PC-3 (cell line): Measurements from ENCODE around the gene HSPB8. TPM values are rescaled to one million over a fixed set of nuclear protein-coding genes. Genes with fewer than 3 reads are reported as not detected.

Experiments
- ATAC-seq: fragments of 200-7000 bp; cut with Tn5 transposase; 2 replicates; pipeline ENCODE4 v1.9.1; 2020; ENCODE audit warnings: mild to moderate bottlenecking, moderate library complexity
- BruUV-seq: library from RNA; stranded (reverse); fragments of 400-500 nt; replicated peaks from 2 replicates; lab custom pipeline; 2021; lab: Mats Ljungman, UMichigan
- CTCF ChIA-PET: fragments of 300-600 bp; sonication (Branson Sonifier 250); formaldehyde crosslinking; loops from one replicate; lab custom pipeline; 2022; ENCODE audit warnings: antibody characterized with exemption; lab: Charles Lee
- POLR2A ChIA-PET: fragments of 300-600 bp; sonication (Branson Sonifier 250); formaldehyde crosslinking; loops from one replicate; lab custom pipeline; 2022; ENCODE audit warnings: antibody characterized with exemption; ENCODE audit not compliant: unreplicated experiment; lab: Charles Lee
- DNase-seq: peaks from one replicate; pipeline ENCODE4 v3.0.0-alpha.2; 2015
- H2AFZ ChIP-seq: fragments of 300-600 bp; sonication (generic); 2 replicates; pipeline ENCODE4 v1.6.0; 2016; ENCODE audit warnings: antibody characterized with exemption, low read length
- H3F3A ChIP-seq: fragments of 300-600 bp; sonication (generic); one replicate; pipeline ENCODE4 v1.6.0; 2017; ENCODE audit warnings: antibody characterized with exemption, low read length, control low read depth, mild to moderate bottlenecking; ENCODE audit not compliant: unreplicated experiment
- H3K27ac ChIP-seq: fragments of 300-600 bp; sonication (generic); 2 replicates; pipeline ENCODE4 v1.5.1; 2016; ENCODE audit warnings: mild to moderate bottlenecking, low read length
- H3K27me3 ChIP-seq: fragments of 300-600 bp; sonication (generic); 2 replicates; pipeline ENCODE4 v1.6.1; 2016; ENCODE audit warnings: low read length, mixed read lengths
- H3K36me3 ChIP-seq: fragments of 300-600 bp; sonication (generic); 2 replicates; pipeline ENCODE4 v1.6.1; 2016; ENCODE audit warnings: low read depth, mixed run types, low read length, mixed read lengths
- H3K4me1 ChIP-seq: fragments of 300-600 bp; sonication (generic); 2 replicates; pipeline ENCODE4 v1.5.1; 2016; ENCODE audit warnings: low read length; ENCODE audit not compliant: insufficient read depth
- H3K4me2 ChIP-seq: fragments of 300-600 bp; sonication (generic); 2 replicates; pipeline ENCODE4 v1.6.0; 2016; ENCODE audit warnings: low read length
- H3K4me3 ChIP-seq: fragments of 300-600 bp; sonication (generic); 2 replicates; pipeline ENCODE4 v1.5.1; 2016; ENCODE audit warnings: mild to moderate bottlenecking, low read length, mixed read lengths
- H3K79me2 ChIP-seq: fragments of 300-600 bp; sonication (generic); 2 replicates; pipeline ENCODE4 v1.6.1; 2017; ENCODE audit warnings: low read length, mixed read lengths
- H3K9ac ChIP-seq: fragments of 300-600 bp; sonication (generic); 2 replicates; pipeline ENCODE4 v1.6.0; 2016; ENCODE audit warnings: mild to moderate bottlenecking, low read length
- H3K9me2 ChIP-seq: fragments of 300-600 bp; sonication (generic); replicated peaks from 2 replicates; pipeline ENCODE4 v1.6.1; 2016; ENCODE audit warnings: mixed run types, low read length, mixed read lengths
- H3K9me3 ChIP-seq: fragments of 300-600 bp; sonication (generic); 2 replicates; pipeline ENCODE4 v1.6.1; 2016; ENCODE audit warnings: low read length, mixed read lengths
- H4K20me1 ChIP-seq: fragments of 300-600 bp; sonication (generic); 2 replicates; pipeline ENCODE4 v1.6.1; 2016; ENCODE audit warnings: low read length, mixed read lengths
- EZH2 ChIP-seq: fragments of 300-600 bp; sonication (generic); IDR thresholded peaks from one replicate; pipeline ENCODE4 v1.6.1; 2017; ENCODE audit warnings: antibody characterized with exemption, mild to moderate bottlenecking, low read length; ENCODE audit not compliant: unreplicated experiment
- EZH2phosphoT487 ChIP-seq: fragments of 300-600 bp; sonication (generic); IDR thresholded peaks from 2 replicates; pipeline ENCODE4 v1.6.1; 2018; ENCODE audit warnings: mild to moderate bottlenecking, antibody characterized with exemption, low read length, borderline replicate concordance
- intact Hi-C: fragments of 100-400 bp; cut with micrococcal nuclease; formaldehyde crosslinking; loops from 2 replicates; pipeline ENCODE4 v1.9.0; 2023
- total RNA-seq: library from RNA; depleted of rRNA; stranded (reverse); fragments of >200 nt; gene quantifications from 2 replicates; pipeline ENCODE4 v1.2.3, GENCODE V29; 2014
- TF ChIP-seq, protein P1 (sequence below): fragments of 300-600 bp; sonication (generic); conservative IDR thresholded peaks from 2 replicates; pipeline ENCODE4 v1.5.1; 2017; ENCODE audit warnings: antibody characterized with exemption, low read depth, mild to moderate bottlenecking, low read length

HSPB8 gene
- total RNA-seq, 1 experiment from 2014 or later, result 11.4 TPM

DNA sequence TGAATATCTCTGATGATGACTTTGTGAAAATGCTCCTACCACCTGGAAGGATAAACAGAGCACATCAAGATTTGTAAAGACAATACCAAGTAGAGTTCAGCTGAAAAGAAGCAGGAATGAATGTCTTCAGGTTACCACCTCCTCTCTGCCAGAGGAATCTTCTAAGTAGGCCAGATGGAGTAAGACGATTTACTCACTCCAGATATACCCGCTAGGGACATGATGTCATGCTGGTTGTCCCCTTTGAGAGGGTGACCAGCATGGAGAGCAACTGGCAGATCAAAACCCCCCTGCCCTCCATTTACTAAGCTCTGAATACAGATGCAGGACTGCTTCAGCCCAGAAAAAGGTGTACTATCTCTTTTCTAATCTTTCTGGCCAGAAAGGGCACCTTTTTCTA, 39.3 kb upstream of the HSPB8 start:
- no peaks in the 10 kb centered on the region for H3F3A ChIP-seq
- H2AFZ ChIP-seq, result no peak overlapping the region
- CTCF ChIA-PET, result no interaction called here
- no peak for TF ChIP-seq EZH2phosphoT487
- no peak for TF ChIP-seq EZH2
- TF ChIP-seq, protein P1, sequence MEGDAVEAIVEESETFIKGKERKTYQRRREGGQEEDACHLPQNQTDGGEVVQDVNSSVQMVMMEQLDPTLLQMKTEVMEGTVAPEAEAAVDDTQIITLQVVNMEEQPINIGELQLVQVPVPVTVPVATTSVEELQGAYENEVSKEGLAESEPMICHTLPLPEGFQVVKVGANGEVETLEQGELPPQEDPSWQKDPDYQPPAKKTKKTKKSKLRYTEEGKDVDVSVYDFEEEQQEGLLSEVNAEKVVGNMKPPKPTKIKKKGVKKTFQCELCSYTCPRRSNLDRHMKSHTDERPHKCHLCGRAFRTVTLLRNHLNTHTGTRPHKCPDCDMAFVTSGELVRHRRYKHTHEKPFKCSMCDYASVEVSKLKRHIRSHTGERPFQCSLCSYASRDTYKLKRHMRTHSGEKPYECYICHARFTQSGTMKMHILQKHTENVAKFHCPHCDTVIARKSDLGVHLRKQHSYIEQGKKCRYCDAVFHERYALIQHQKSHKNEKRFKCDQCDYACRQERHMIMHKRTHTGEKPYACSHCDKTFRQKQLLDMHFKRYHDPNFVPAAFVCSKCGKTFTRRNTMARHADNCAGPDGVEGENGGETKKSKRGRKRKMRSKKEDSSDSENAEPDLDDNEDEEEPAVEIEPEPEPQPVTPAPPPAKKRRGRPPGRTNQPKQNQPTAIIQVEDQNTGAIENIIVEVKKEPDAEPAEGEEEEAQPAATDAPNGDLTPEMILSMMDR, result no peak
- no peaks in the 10 kb centered on the region for H3K36me3 ChIP-seq
- no peak overlapping the region for H3K4me2 ChIP-seq
- no peaks in the 10 kb centered on the region for H4K20me1 ChIP-seq
- no peak overlapping the region for H3K4me3 ChIP-seq
- no peaks in the 10 kb centered on the region for H3K9me2 ChIP-seq
- no peaks in the 10 kb centered on the region for H3K79me2 ChIP-seq
- BruUV-seq, result no TSS peak
- H3K9ac ChIP-seq, result no peak overlapping the region
- no peak for ATAC-seq
- H3K9me3 ChIP-seq, result no peaks in the 10 kb centered on the region
- POLR2A ChIA-PET, result no interaction called here
- H3K4me1 ChIP-seq, result no peaks in the 10 kb centered on the region
- DNase-seq, result no peak
- intact Hi-C loops, result no loop called here
- H3K27ac ChIP-seq, result no peak overlapping the region
- H3K27me3 ChIP-seq, result peaks cover 50% of the 10 kb centered on the region

DNA sequence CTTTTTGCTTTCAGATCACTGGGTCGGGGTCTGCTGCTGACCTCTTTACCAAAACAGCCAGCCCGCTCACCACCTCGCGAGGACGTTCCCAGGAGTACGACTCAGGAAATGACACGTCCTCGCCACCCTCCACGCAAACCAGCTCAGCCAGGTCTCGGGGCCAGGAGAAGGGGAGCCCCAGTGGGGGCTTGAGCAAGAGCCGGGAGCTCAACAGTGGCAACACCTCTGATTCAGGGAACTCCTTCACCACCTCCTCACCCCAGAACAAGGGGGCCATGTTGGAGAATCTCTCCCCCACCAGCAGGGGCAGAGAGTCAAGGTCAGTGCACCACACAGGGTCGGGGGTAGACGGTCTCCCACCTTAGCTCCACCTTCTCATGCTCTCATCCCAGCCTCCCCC, 33.4 kb upstream of the HSPB8 start:
- Histone ChIP-seq H3K9me2 (no peaks in the 10 kb centered on the region), H3K4me3 (no peak overlapping the region), H2AFZ (no peak overlapping the region), H3K9me3 (no peaks in the 10 kb centered on the region), H3K27ac (no peak overlapping the region), H3K4me1 (no peaks in the 10 kb centered on the region), H3F3A (no peaks in the 10 kb centered on the region), H4K20me1 (no peaks in the 10 kb centered on the region), H3K4me2 (no peak overlapping the region), H3K36me3 (no peaks in the 10 kb centered on the region), H3K9ac (no peak overlapping the region), H3K79me2 (no peaks in the 10 kb centered on the region), H3K27me3 (peaks cover 58% of the 10 kb centered on the region)
- DNase-seq (no peak), ATAC-seq (no peak)
- intact Hi-C loops, result no loop called here
- TF ChIP-seq EZH2 (no peak), EZH2phosphoT487 (no peak)
- TF ChIP-seq, protein P1, result no peak
- BruUV-seq, result no TSS peak
- POLR2A ChIA-PET, result no interaction called here
- CTCF ChIA-PET, result no interaction called here

DNA sequence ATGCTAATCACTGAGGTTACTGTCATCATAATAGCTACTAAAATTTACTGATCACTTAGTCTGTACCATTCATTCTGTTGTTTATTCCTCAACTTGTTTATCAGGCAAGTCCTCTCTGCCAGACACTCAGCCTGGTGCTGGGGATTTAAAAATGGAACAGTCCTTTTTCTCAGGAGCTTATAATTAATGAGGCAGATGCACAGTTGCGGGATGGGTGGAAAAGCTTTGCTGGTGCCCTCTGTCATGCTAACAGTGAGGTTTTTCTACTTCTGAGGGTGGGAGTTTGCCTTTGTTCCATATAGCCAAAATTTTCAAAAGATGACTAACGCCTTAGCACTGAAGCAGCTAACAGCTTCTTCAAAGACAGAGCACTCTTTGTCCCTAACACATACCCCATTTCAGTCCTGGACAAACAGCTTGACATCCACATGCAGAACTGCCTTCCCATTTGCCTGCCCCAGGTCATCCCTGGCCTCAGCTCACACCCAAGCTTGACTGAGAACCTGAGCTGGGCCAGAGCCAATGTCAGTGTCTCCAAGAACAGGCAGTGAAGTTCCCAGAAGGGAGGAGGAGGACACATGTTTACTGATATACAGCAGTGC, 30.8 kb upstream of the HSPB8 start:
- ChIA-PET POLR2A (no interaction called here), CTCF (no interaction called here)
- H3K4me1 ChIP-seq, result no peaks in the 10 kb centered on the region
- BruUV-seq, result no TSS peak
- peaks cover 10% of the 10 kb centered on the region for H3K9me3 ChIP-seq
- no peaks in the 10 kb centered on the region for H3K36me3 ChIP-seq
- TF ChIP-seq, protein P1, result no peak
- TF ChIP-seq EZH2phosphoT487 (no peak), EZH2 (no peak)
- H4K20me1 ChIP-seq, result no peaks in the 10 kb centered on the region
- no peaks in the 10 kb centered on the region for H3K79me2 ChIP-seq
- ATAC-seq (no peak), DNase-seq (no peak)
- H3K9me2 ChIP-seq, result no peaks in the 10 kb centered on the region
- H3K27ac ChIP-seq, result no peak overlapping the region
- H3K4me3 ChIP-seq, result no peak overlapping the region
- H2AFZ ChIP-seq, result no peak overlapping the region
- H3K4me2 ChIP-seq, result no peak overlapping the region
- H3F3A ChIP-seq, result no peaks in the 10 kb centered on the region
- H3K27me3 ChIP-seq, result peaks cover 53% of the 10 kb centered on the region
- intact Hi-C loops, result no loop called here
- no peak overlapping the region for H3K9ac ChIP-seq
